ENCODE results near the gene RHEX.

The RHEX gene

GRCh38 chr1:206094024-206094423 lies 41.1 kb downstream of the RHEX start:
- TF ChIP-seq SIN3A (IDR thresholded peaks at IDR 0.05; ENCODE audit: borderline replicate concordance, insufficient read depth, low read length), result no peak
- no peak for TF ChIP-seq FOXP2 (optimal IDR thresholded peaks at IDR 0.05; ENCODE audit: borderline replicate concordance, extremely low read depth, extremely low read length, insufficient read depth)
- TF ChIP-seq TAF1 (IDR thresholded peaks at IDR 0.05; ENCODE audit: borderline replicate concordance, insufficient read depth, low read length), result no peak
- TF ChIP-seq POLR2AphosphoS5 (IDR thresholded peaks at IDR 0.05; ENCODE audit: low read depth, low read length), result no peak
- no peak for TF ChIP-seq REST (IDR thresholded peaks at IDR 0.05; ENCODE audit: insufficient read depth in 1 of 2, low read depth in 2 of 2, low read length in 2 of 2)

- no peak for TF ChIP-seq POLR2AphosphoS5 (IDR thresholded peaks at IDR 0.05; ENCODE audit: low read depth, low read length)
- no peak for TF ChIP-seq TAF1 (IDR thresholded peaks at IDR 0.05; ENCODE audit: borderline replicate concordance, insufficient read depth, low read length)
- TF ChIP-seq REST (IDR thresholded peaks at IDR 0.05; ENCODE audit: insufficient read depth in 1 of 2, low read depth in 2 of 2, low read length in 2 of 2), result no peak
- TF ChIP-seq FOXP2 (optimal IDR thresholded peaks at IDR 0.05; ENCODE audit: borderline replicate concordance, extremely low read depth, extremely low read length, insufficient read depth), result no peak
- no peak for TF ChIP-seq SIN3A (IDR thresholded peaks at IDR 0.05; ENCODE audit: borderline replicate concordance, insufficient read depth, low read length)
Measured at GRCh38 chr1:206097381-206097780, 44.4 kb downstream of the RHEX start.

- TF ChIP-seq REST (IDR thresholded peaks at IDR 0.05; ENCODE audit: insufficient read depth in 1 of 2, low read depth in 2 of 2, low read length in 2 of 2) (no peak), POLR2AphosphoS5 (IDR thresholded peaks at IDR 0.05; ENCODE audit: low read depth, low read length) (no peak), SIN3A (IDR thresholded peaks at IDR 0.05; ENCODE audit: borderline replicate concordance, insufficient read depth, low read length) (no peak), TAF1 (IDR thresholded peaks at IDR 0.05; ENCODE audit: borderline replicate concordance, insufficient read depth, low read length) (no peak), FOXP2 (optimal IDR thresholded peaks at IDR 0.05; ENCODE audit: borderline replicate concordance, extremely low read depth, extremely low read length, insufficient read depth) (no peak)
Measured at GRCh38 chr1:206098242-206098919, 45.4 kb downstream of the RHEX start.

GRCh38 chr1:206100226-206100815 lies 47.3 kb downstream of the RHEX start:
- TF ChIP-seq REST (IDR thresholded peaks at IDR 0.05; ENCODE audit: insufficient read depth in 1 of 2, low read depth in 2 of 2, low read length in 2 of 2) (no peak), SIN3A (IDR thresholded peaks at IDR 0.05; ENCODE audit: borderline replicate concordance, insufficient read depth, low read length) (no peak), TAF1 (IDR thresholded peaks at IDR 0.05; ENCODE audit: borderline replicate concordance, insufficient read depth, low read length) (no peak), POLR2AphosphoS5 (IDR thresholded peaks at IDR 0.05; ENCODE audit: low read depth, low read length) (no peak), FOXP2 (optimal IDR thresholded peaks at IDR 0.05; ENCODE audit: borderline replicate concordance, extremely low read depth, extremely low read length, insufficient read depth) (no peak)
